ENCODE results near the gene FIGNL2.

DNA sequence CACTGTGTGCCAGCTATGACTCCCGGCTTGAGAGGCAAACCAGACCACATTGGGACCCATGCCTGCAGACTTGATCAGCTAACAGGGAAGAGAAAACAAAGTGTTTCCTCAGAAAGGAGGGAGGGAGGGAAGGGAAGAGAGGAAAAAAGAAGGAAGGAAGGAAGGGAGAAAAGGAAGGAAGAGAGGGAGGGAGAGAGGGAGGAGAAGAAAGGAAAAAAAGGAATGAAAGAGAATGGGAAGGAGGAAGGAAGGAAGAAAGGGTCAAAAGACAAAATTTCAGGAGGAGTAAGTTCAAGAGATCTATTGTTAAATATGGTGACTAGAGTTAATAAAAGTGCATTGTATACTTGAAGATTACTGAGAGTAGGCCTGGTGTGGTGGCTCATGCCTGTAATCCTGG lies 18.9 kb downstream of the FIGNL2 start:
- TF ChIP-seq, protein P1, sequence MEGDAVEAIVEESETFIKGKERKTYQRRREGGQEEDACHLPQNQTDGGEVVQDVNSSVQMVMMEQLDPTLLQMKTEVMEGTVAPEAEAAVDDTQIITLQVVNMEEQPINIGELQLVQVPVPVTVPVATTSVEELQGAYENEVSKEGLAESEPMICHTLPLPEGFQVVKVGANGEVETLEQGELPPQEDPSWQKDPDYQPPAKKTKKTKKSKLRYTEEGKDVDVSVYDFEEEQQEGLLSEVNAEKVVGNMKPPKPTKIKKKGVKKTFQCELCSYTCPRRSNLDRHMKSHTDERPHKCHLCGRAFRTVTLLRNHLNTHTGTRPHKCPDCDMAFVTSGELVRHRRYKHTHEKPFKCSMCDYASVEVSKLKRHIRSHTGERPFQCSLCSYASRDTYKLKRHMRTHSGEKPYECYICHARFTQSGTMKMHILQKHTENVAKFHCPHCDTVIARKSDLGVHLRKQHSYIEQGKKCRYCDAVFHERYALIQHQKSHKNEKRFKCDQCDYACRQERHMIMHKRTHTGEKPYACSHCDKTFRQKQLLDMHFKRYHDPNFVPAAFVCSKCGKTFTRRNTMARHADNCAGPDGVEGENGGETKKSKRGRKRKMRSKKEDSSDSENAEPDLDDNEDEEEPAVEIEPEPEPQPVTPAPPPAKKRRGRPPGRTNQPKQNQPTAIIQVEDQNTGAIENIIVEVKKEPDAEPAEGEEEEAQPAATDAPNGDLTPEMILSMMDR (IDR thresholded peaks at IDR 0.05; ENCODE audit: insufficient read depth, low read depth, low read length) = no peak
- TF ChIP-seq EZH2 (IDR thresholded peaks at IDR 0.05; ENCODE audit: insufficient read depth, low read length) = no peak
